ENCODE measurements around the gene MINK1. TPM values are rescaled to one million over a fixed set of nuclear protein-coding genes. Genes with fewer than 3 reads are reported as not detected.
"Not testable (repeated sequence)": the region's sequence is repeated elsewhere in the genome, so short reads cannot be mapped to it uniquely, and the experiment has no call there.

MINK1 gene
- total and polyA plus RNA-seq, 2 donors (not counting 1 experiment from before 2014, with no cell fraction given) = 109 to 160 TPM

DNA sequence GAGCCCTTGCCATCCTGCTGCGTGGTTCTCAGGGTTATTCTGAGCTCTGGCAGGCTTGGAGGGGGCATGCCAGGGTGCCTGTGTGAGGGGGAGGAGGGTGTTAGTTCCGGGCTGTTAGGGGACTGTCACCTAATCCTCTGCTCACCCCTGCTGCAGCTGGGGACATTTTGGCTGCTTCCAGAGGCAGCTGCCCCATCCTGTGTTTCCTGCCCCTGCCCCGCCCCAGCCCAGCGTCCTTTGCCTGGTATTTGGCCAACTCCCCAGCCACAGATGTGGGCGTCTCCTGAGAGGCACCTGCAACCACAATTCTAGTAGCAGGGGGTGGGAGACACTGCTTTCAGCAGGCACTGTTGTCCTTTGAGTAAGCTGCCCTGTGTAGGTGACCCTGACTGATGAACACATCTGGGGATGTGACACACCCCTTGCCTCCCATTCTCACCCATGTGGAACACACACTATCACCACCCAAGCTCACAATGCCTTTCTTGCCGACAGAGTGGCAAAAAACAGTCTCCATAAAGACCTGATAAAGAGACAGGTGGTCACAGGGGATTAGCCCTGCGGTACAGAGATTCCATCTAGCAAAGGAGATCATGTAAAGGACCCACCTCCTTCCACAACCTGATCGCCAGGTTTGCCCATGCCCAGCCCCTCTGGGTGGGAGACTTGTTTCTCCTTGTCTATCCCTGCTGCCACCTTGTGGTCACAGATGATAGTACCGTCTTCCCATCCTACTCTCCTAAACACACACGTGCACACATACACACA is 70.1 kb downstream of the MINK1 start, which contains the start of gene CHRNE:
Gene CHRNE (minus strand): TSS at position 48 of the 768 bp plus-strand sequence. CDS start 35 bp downstream, at position 13.
- Mint-ChIP-seq H3K27me3 (peaks cover 7% of the 10 kb centered on the region), H3K9me3 (ENCODE audit: insufficient read depth) (no peaks in the 10 kb centered on the region), H3K4me3 (peak within 1 kb of the TSS; percentile 72), H3K27ac (peak within 1 kb of the TSS; percentile 82), H3K4me1 (peaks cover 45% of the 10 kb centered on the region)
- no peak within 1 kb of the TSS for H2AFZ ChIP-seq (ENCODE audit: insufficient read depth, low read depth, low read length, poor library complexity, severe bottlenecking)
- H3K36me3 ChIP-seq (replicated peaks in 1 of 2; ENCODE audit: control extremely low read depth in 1 of 2, control insufficient read depth in 1 of 2, extremely low read depth in 1 of 2, insufficient read depth in 2 of 2, low read length in 1 of 2) = no peaks in the 10 kb centered on the region
- TF ChIP-seq EZH2 (IDR thresholded peaks at IDR 0.05; ENCODE audit: borderline replicate concordance, insufficient read depth, low read depth, low read length, poor library complexity, severe bottlenecking) = no peak
- TF ChIP-seq, protein P1, sequence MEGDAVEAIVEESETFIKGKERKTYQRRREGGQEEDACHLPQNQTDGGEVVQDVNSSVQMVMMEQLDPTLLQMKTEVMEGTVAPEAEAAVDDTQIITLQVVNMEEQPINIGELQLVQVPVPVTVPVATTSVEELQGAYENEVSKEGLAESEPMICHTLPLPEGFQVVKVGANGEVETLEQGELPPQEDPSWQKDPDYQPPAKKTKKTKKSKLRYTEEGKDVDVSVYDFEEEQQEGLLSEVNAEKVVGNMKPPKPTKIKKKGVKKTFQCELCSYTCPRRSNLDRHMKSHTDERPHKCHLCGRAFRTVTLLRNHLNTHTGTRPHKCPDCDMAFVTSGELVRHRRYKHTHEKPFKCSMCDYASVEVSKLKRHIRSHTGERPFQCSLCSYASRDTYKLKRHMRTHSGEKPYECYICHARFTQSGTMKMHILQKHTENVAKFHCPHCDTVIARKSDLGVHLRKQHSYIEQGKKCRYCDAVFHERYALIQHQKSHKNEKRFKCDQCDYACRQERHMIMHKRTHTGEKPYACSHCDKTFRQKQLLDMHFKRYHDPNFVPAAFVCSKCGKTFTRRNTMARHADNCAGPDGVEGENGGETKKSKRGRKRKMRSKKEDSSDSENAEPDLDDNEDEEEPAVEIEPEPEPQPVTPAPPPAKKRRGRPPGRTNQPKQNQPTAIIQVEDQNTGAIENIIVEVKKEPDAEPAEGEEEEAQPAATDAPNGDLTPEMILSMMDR (IDR thresholded peaks at IDR 0.05) = peak; percentile 83
- H3K27ac ChIP-seq (ENCODE audit: low read length in 2 of 2) = peak within 1 kb of the TSS in 1 of 2 donors; percentile 22
- H3K4me2 ChIP-seq (replicated peaks; ENCODE audit: low read depth, low read length, poor library complexity, severe bottlenecking) = peak within 1 kb of the TSS; percentile 98
- no peaks in the 10 kb centered on the region for H3K79me2 ChIP-seq (ENCODE audit: control insufficient read depth, insufficient read depth, low read length)
- intact Hi-C loops (cut with micrococcal nuclease) = loop anchor here (1.0 to 5.0 kb wide), 2 partner anchors 193 to 336 kb away; partner anchors contain the start of gene ARRB2
- ATAC-seq (ENCODE audit: low read depth) (peak; percentile 38), DNase-seq (peak; percentile 87)
- CTCF ChIA-PET = interaction anchor here (0.6 to 4.0 kb wide), 24 partner anchors 10 to 705 kb away, joined by 3 to 15 read pairs (median 4); partner anchors contain the start of genes GLTPD2, RNF167, SLC25A11 and SPAG7
- no peak within 1 kb of the TSS for H3K9ac ChIP-seq (ENCODE audit: low read length)
- peak within 1 kb of the TSS in 1 of 5 experiments; percentile 38 for H3K4me3 ChIP-seq (ENCODE audit: control extremely low read depth in 1 of 5, extremely low read depth in 1 of 5, insufficient read depth in 1 of 5, low read depth in 2 of 5, low read length in 4 of 5)
- POLR2A ChIA-PET = interaction anchor here (0.5 to 2.0 kb wide), 4 partner anchors 37 to 183 kb away, joined by 3 to 7 read pairs (median 5); partner anchors contain the start of genes RNF167, SLC25A11 and SPAG7
- peaks cover 0 to 29% (median 10%) of the 10 kb centered on the region in 4 experiments for H3K27me3 ChIP-seq (replicated peaks in 1 of 4; ENCODE audit: control extremely low read depth in 1 of 4, control insufficient read depth in 3 of 4, insufficient read depth in 4 of 4, low read length in 3 of 4)
- WGBS (ENCODE audit: insufficient coverage) = 0% methylated on average over 8 of the region's 10 CpGs
- H3K4me1 ChIP-seq (ENCODE audit: control insufficient read depth in 2 of 2, insufficient read depth in 2 of 2, low read length in 2 of 2) = peaks cover 45 to 53% of the 10 kb centered on the region in 2 donors
- peaks cover 0 to 25% (median 0%) of the 10 kb centered on the region in 3 donors for H3K9me3 ChIP-seq (ENCODE audit: control extremely low read depth in 1 of 3, control insufficient read depth in 2 of 3, insufficient read depth in 1 of 3, low read length in 2 of 3)
- H4K20me1 ChIP-seq (ENCODE audit: control insufficient read depth, insufficient read depth, low read length, poor library complexity, severe bottlenecking) = no peaks in the 10 kb centered on the region

DNA sequence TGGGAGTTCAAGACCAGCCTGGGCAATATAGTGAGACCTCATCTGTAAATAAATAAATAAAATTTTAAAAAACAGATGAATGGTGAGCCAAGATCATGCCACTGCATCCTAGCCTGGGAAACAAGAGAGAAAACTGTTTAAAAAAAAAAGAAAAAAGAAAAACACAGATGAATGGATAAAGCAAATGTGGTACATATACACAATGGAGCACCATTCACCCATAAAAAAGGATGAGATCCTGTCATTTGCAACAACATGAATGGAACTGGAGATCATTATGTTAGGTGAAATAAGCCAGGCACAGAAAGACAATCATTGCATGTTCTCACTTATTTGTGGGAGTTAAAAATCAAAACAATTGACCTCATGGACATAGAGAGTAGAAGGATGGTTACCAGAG is 73.5 kb downstream of the MINK1 start:
- H3K4me3 Mint-ChIP-seq; H4K20me1 ChIP-seq (ENCODE audit: control insufficient read depth, insufficient read depth, low read length, poor library complexity, severe bottlenecking); H3K9ac ChIP-seq (ENCODE audit: low read length); H3K27ac ChIP-seq (ENCODE audit: low read length in 2 of 2); DNase-seq; H3K9me3 ChIP-seq (ENCODE audit: control extremely low read depth in 1 of 3, control insufficient read depth in 2 of 3, insufficient read depth in 1 of 3, low read length in 2 of 3); H3K27ac Mint-ChIP-seq; POLR2A ChIA-PET; H3K9me3 Mint-ChIP-seq (ENCODE audit: insufficient read depth); ATAC-seq (ENCODE audit: low read depth); H3K4me3 ChIP-seq (ENCODE audit: control extremely low read depth in 1 of 5, extremely low read depth in 1 of 5, insufficient read depth in 1 of 5, low read depth in 2 of 5, low read length in 4 of 5); CTCF ChIA-PET; H3K4me2 ChIP-seq (replicated peaks; ENCODE audit: low read depth, low read length, poor library complexity, severe bottlenecking); H3K36me3 ChIP-seq (replicated peaks in 1 of 2; ENCODE audit: control extremely low read depth in 1 of 2, control insufficient read depth in 1 of 2, extremely low read depth in 1 of 2, insufficient read depth in 2 of 2, low read length in 1 of 2); H2AFZ ChIP-seq (ENCODE audit: insufficient read depth, low read depth, low read length, poor library complexity, severe bottlenecking); intact Hi-C loops (cut with micrococcal nuclease); H3K79me2 ChIP-seq (ENCODE audit: control insufficient read depth, insufficient read depth, low read length): not testable (repeated sequence)
- Histone ChIP-seq H3K27me3 (replicated peaks in 1 of 4; ENCODE audit: control extremely low read depth in 1 of 4, control insufficient read depth in 3 of 4, insufficient read depth in 4 of 4, low read length in 3 of 4) (peaks cover 0 to 14% (median 1%) of the 10 kb centered on the region in 4 experiments), H3K4me1 (ENCODE audit: control insufficient read depth in 2 of 2, insufficient read depth in 2 of 2, low read length in 2 of 2) (peaks cover 21 to 31% of the 10 kb centered on the region in 2 donors)
- H3K4me1 Mint-ChIP-seq = peaks cover 20% of the 10 kb centered on the region
- H3K27me3 Mint-ChIP-seq = peaks cover 12% of the 10 kb centered on the region
